AG09309 (cell line): ENCODE results near the gene KDM7A.
"Not testable (repeated sequence)": the region's sequence is repeated elsewhere in the genome, so short reads cannot be mapped to it uniquely, and the experiment has no call there.

Experiments used
- DNase-seq: peaks from one replicate; pipeline ENCODE4 v3.0.0-alpha.2; 2010; ENCODE audit warnings: low read depth
- H3K4me3 ChIP-seq: 2 replicates; pipeline ENCODE4 v1.5.1; 2011; ENCODE audit warnings: mild to moderate bottlenecking, low read depth, low read length, moderate library complexity; ENCODE audit not compliant: control insufficient read depth
- CTCF ChIP-seq: IDR thresholded peaks from 2 replicates; pipeline ENCODE4 v1.5.1; 2011; ENCODE audit warnings: mild to moderate bottlenecking, low read depth, low read length, inconsistent platforms; ENCODE audit not compliant: insufficient read depth, control insufficient read depth; ENCODE audit errors: missing control alignments

KDM7A gene

DNA sequence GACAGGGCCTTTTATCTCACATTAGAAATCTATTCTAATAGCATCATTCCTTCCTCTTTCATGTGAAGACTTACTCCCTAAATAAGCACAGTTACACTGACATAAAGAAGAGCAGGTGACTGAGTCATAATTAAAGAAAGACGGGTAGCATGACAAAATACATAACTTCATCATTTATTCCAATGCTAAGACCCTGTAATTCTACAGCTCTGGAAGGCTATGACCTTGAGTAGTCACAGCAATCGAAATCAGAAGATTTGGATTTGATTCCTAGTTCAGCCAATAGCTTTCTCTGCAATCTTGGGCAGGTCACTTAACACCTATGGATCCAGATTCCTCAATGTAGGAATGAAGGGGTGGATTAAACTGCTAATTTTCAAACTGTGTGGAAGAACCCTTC, 42.7 kb downstream of the KDM7A start:
- H3K4me3 ChIP-seq = no peak overlapping the region
- no peak for TF ChIP-seq CTCF
- no peak for DNase-seq

GRCh38 chr7:140127360-140128127, 49.2 kb downstream of the KDM7A start:
- H3K4me3 ChIP-seq = no peak overlapping the region
- DNase-seq = no peak
- no peak for TF ChIP-seq CTCF

DNA sequence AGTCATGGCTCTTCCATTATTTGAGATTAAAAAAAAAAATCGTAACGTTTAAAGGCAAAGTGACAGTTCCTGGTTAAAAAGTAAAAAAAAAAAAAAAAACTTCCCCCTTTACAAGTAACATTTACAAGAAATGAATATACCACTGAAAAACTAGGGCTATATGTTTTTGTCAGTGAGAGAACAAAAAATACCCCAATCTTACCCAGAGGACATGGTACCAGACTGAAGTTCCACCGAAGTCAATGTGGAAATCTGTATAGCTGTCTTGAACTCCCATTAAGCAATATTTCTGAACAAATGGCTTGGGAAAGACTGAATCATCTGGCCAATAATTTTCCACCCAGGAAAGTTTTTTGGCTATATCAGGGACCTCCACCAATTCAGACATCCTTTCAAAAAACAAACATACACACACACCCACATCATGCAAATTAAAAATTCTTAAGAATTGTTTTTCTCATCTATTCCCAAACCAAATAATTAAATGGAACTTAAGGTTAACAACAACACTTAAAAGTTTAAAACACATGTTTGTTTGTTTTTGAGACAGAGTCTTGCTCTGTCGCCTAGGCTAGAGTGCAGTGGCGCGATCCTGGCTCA, 50.2 kb downstream of the KDM7A start:
- no peak for DNase-seq
- no peak for TF ChIP-seq CTCF
- no peak overlapping the region for H3K4me3 ChIP-seq

DNA sequence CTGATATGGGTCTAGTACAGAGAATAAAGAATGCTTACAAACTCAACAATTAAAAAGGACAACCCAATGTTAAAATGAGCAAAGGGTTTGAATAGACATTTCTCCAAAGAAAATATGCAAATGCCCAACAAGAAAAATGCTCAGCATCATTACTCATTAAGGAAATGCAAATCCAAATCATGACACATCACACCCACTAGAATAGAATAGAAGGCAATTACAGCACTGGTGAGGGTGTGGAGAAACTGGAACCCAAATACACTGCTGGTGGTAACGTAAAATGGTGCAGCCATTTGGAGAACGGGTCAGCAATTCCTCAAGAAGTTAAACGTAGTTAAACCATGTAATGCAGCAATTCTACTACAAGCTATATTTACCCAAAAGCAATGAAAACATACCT, 53.8 kb downstream of the KDM7A start:
- H3K4me3 ChIP-seq = no peak overlapping the region
- no peak for TF ChIP-seq CTCF
- DNase-seq = no peak

DNA sequence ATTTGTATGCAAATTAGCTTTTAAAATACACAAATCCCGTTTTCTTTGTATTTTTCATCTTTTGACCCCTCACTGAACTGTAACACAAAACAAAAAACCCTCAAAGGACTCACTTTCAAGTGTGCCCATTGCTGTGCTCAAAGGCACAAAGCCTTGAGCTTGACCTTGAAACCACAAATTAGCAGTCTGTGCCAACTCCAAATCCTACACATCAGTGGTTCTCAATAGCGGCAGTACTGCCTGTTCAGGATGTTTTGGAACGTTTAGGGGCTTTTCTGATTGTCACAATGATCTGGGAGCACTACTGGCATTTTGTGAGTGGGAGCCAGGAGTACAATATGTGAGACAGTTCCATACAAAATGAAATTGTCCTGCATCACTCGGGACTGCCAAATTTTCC, 55.5 kb downstream of the KDM7A start:
- no peak for TF ChIP-seq CTCF
- H3K4me3 ChIP-seq = no peak overlapping the region
- no peak for DNase-seq

GRCh38 chr7:140114817-140115216, 62.0 kb downstream of the KDM7A start:
- DNase-seq, H3K4me3 ChIP-seq: not testable (repeated sequence)

DNA sequence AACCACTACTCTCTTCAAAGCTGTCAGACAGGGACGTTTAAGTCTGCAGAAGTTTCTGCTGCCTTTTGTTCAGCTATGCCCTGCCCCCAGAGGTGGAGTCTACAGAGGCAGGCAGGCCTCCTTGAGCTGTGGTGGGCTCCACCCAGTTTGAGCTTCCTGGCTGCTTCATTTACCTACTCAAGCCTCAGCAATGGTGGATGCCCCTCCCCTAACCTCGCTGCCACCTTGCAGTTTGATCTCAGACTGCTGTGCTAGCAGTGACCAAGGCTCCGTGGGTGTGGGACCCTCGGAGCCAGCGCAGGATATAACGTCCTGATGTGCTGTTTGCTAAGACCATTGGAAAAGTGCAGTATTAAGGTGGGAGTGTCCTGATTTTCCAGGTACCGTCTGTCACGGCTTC, 68.0 kb downstream of the KDM7A start:
- not testable (repeated sequence) for H3K4me3 ChIP-seq, DNase-seq
